PC-3 (cell line): ENCODE measurements around the gene DHCR24.

Source experiments
- EZH2 ChIP-seq: fragments of 300-600 bp; sonication (generic); IDR thresholded peaks from one replicate; pipeline ENCODE4 v1.6.1; 2017; ENCODE audit warnings: antibody characterized with exemption, mild to moderate bottlenecking, low read length; ENCODE audit not compliant: unreplicated experiment
- EZH2phosphoT487 ChIP-seq: fragments of 300-600 bp; sonication (generic); IDR thresholded peaks from 2 replicates; pipeline ENCODE4 v1.6.1; 2018; ENCODE audit warnings: mild to moderate bottlenecking, antibody characterized with exemption, low read length, borderline replicate concordance

GRCh38 chr1:54851406-54851805 is 35.6 kb downstream of the DHCR24 start:
- TF ChIP-seq EZH2phosphoT487: no peak
- no peak for TF ChIP-seq EZH2
